Measurements from ENCODE around the gene ASXL2.
"Not testable (repeated sequence)": the region's sequence is repeated elsewhere in the genome, so short reads cannot be mapped to it uniquely, and the experiment has no call there.

The ASXL2 gene

GRCh38 chr2:25912851-25913695 is 34.8 kb upstream of the ASXL2 start:
- Histone ChIP-seq H3K4me3 (ENCODE audit: low read length) (no peak overlapping the region), H3K4me1 (ENCODE audit: control insufficient read depth, insufficient read depth, low read length) (peaks cover 7% of the 10 kb centered on the region), H3K36me3 (ENCODE audit: insufficient read depth, low read length) (no peaks in the 10 kb centered on the region), H3K9ac (ENCODE audit: low read depth, low read length) (no peak overlapping the region), H3K9me3 (replicated peaks; ENCODE audit: low read length) (no peaks in the 10 kb centered on the region), H3K27me3 (ENCODE audit: control insufficient read depth, insufficient read depth, low read length) (no peaks in the 10 kb centered on the region), H3K4me2 (ENCODE audit: low read length) (no peak overlapping the region)

GRCh38 chr2:25909574-25909973 is 31.3 kb upstream of the ASXL2 start:
- H3K36me3 ChIP-seq (ENCODE audit: insufficient read depth, low read length); H3K4me2 ChIP-seq (ENCODE audit: low read length); H3K4me1 ChIP-seq (ENCODE audit: control insufficient read depth, insufficient read depth, low read length); H3K9me3 ChIP-seq (replicated peaks; ENCODE audit: low read length); H3K27me3 ChIP-seq (ENCODE audit: control insufficient read depth, insufficient read depth, low read length); H3K9ac ChIP-seq (ENCODE audit: low read depth, low read length); H3K4me3 ChIP-seq (ENCODE audit: low read length): not testable (repeated sequence)

DNA sequence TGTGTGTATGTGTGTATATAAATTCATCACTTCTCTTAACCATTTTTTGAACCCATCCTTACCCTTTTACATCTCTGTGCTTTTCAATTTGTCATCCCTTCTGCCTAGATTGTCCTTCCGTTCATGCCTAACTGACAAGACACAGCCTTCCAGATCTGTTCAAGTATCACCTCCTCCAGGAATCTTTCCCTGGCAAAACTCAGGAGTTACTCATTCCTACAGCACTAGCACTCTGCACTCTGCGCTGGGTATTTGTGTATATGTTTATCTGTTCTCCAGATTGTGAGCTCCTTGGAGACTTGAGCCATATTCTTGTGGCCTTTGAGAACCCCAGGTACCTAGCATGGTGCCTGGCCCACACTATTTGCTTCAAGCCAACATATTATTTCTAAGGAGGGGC is 26.8 kb upstream of the ASXL2 start:
- Histone ChIP-seq H3K4me3 (ENCODE audit: low read length) (no peak overlapping the region), H3K9me3 (replicated peaks; ENCODE audit: low read length) (no peaks in the 10 kb centered on the region), H3K4me1 (ENCODE audit: control insufficient read depth, insufficient read depth, low read length) (no peaks in the 10 kb centered on the region), H3K4me2 (ENCODE audit: low read length) (no peak overlapping the region), H3K36me3 (ENCODE audit: insufficient read depth, low read length) (no peaks in the 10 kb centered on the region), H3K27me3 (ENCODE audit: control insufficient read depth, insufficient read depth, low read length) (peaks cover 5% of the 10 kb centered on the region), H3K9ac (ENCODE audit: low read depth, low read length) (no peak overlapping the region)

DNA sequence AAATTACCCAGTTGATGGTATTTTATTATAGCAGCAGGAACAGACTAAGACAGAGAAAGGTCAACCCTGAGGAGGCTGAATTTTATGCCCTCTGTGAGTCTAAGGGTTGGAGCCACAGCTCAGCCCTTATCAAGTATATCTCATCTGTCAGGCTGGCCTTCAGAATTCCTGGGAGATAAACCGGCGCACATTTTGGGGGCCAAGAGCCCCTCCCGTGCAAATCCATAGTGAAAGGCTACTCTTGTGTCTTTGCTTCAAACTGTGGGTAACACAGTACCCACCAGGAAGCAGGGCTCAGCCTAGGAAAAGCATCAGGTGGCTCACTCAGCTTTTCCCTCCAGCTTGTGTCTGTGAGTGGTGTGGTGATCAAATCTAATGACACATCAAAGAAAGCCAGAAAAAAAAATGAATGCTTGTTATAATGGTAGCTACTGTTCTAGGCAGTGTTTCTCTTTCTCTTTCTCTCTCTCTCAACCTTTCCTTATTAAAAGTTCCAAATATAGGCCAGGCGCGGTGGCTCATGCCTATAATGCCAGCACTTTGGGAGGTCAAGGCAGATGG is 25.0 kb upstream of the ASXL2 start:
- no peak overlapping the region for H3K4me2 ChIP-seq (ENCODE audit: low read length)

DNA sequence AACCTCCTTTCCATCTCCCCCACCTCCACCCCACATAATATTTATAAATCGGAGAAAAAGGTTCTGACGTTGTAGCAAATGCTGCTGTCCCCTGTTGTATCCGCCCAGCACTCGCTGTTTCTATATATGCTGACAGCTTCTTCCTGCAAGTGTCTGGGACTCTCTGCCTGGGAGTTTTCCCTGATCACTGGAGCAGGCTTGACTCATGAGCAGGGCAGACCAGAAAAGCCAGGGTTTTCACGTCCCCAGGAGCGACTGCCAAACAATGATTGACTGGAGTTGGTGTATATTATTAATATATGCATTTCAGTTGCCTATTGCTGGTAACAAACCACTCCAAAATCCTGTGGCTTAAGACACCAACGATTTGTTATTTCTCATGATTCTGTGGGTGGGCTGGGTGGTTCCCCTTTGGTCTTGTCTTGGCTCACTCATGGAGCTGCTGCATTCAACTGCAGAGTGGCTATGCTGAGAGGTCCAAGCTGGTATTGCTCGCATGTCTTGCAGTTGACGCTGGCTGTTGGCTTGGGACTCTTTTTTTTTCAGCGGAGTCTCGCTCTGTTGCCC is 21.2 kb upstream of the ASXL2 start:
- Histone ChIP-seq H3K27me3 (ENCODE audit: control insufficient read depth, insufficient read depth, low read length) (no peaks in the 10 kb centered on the region), H3K9me3 (replicated peaks; ENCODE audit: low read length) (no peaks in the 10 kb centered on the region), H3K4me3 (ENCODE audit: low read length) (no peak overlapping the region), H3K9ac (ENCODE audit: low read depth, low read length) (no peak overlapping the region), H3K36me3 (ENCODE audit: insufficient read depth, low read length) (no peaks in the 10 kb centered on the region), H3K4me2 (ENCODE audit: low read length) (no peak overlapping the region), H3K4me1 (ENCODE audit: control insufficient read depth, insufficient read depth, low read length) (no peaks in the 10 kb centered on the region)

More for the DNA sequence above, 25.0 kb upstream of the ASXL2 start:
- H3K9ac ChIP-seq (ENCODE audit: low read depth, low read length): no peak overlapping the region
- H3K4me3 ChIP-seq (ENCODE audit: low read length): no peak overlapping the region
- no peaks in the 10 kb centered on the region for H3K9me3 ChIP-seq (replicated peaks; ENCODE audit: low read length)
- H3K27me3 ChIP-seq (ENCODE audit: control insufficient read depth, insufficient read depth, low read length): peaks cover 5% of the 10 kb centered on the region
- no peaks in the 10 kb centered on the region for H3K36me3 ChIP-seq (ENCODE audit: insufficient read depth, low read length)
- H3K4me1 ChIP-seq (ENCODE audit: control insufficient read depth, insufficient read depth, low read length): no peaks in the 10 kb centered on the region

DNA sequence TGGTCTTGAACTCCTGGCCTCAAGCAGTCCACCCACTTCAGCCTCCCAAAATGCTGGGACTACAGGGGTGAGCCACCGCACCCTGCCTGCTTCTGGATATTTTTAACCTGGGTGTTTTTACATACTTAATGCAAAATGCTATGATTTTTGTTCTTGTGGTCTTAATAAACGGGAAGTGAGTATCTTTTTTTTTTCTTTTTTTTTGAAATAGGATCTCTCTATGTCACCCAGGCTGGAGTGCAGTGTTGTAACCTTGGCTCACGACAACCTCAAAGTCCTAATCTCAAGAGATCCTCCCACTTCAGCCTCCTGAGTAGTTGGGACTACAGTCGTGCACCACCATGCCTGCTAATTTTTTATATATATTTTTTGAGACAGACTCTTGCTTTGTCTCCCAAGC is 19.2 kb upstream of the ASXL2 start:
- Histone ChIP-seq H3K4me3 (ENCODE audit: low read length) (no peak overlapping the region), H3K9ac (ENCODE audit: low read depth, low read length) (no peak overlapping the region), H3K27me3 (ENCODE audit: control insufficient read depth, insufficient read depth, low read length) (no peaks in the 10 kb centered on the region), H3K9me3 (replicated peaks; ENCODE audit: low read length) (no peaks in the 10 kb centered on the region), H3K4me2 (ENCODE audit: low read length) (no peak overlapping the region), H3K36me3 (ENCODE audit: insufficient read depth, low read length) (no peaks in the 10 kb centered on the region), H3K4me1 (ENCODE audit: control insufficient read depth, insufficient read depth, low read length) (no peaks in the 10 kb centered on the region)

GRCh38 chr2:25896308-25896707 is 18.0 kb upstream of the ASXL2 start:
- not testable (repeated sequence) for H3K9ac ChIP-seq (ENCODE audit: low read depth, low read length); H3K36me3 ChIP-seq (ENCODE audit: insufficient read depth, low read length); H3K9me3 ChIP-seq (replicated peaks; ENCODE audit: low read length); H3K27me3 ChIP-seq (ENCODE audit: control insufficient read depth, insufficient read depth, low read length); H3K4me3 ChIP-seq (ENCODE audit: low read length); H3K4me2 ChIP-seq (ENCODE audit: low read length); H3K4me1 ChIP-seq (ENCODE audit: control insufficient read depth, insufficient read depth, low read length)

- no peaks in the 10 kb centered on the region for H3K27me3 ChIP-seq (ENCODE audit: control insufficient read depth, insufficient read depth, low read length)
- no peaks in the 10 kb centered on the region for H3K9me3 ChIP-seq (replicated peaks; ENCODE audit: low read length)
- H3K4me1 ChIP-seq (ENCODE audit: control insufficient read depth, insufficient read depth, low read length): no peaks in the 10 kb centered on the region
- H3K36me3 ChIP-seq (ENCODE audit: insufficient read depth, low read length): no peaks in the 10 kb centered on the region
- H3K9ac ChIP-seq (ENCODE audit: low read depth, low read length): no peak overlapping the region
- H3K4me3 ChIP-seq (ENCODE audit: low read length): no peak overlapping the region
- no peak overlapping the region for H3K4me2 ChIP-seq (ENCODE audit: low read length)
Observed at GRCh38 chr2:25895610-25896009, 17.3 kb upstream of the ASXL2 start.

- H3K4me1 ChIP-seq (ENCODE audit: control insufficient read depth, insufficient read depth, low read length): no peaks in the 10 kb centered on the region
- H3K27me3 ChIP-seq (ENCODE audit: control insufficient read depth, insufficient read depth, low read length): no peaks in the 10 kb centered on the region
- H3K9me3 ChIP-seq (replicated peaks; ENCODE audit: low read length): no peaks in the 10 kb centered on the region
- H3K9ac ChIP-seq (ENCODE audit: low read depth, low read length): no peak overlapping the region
- H3K4me3 ChIP-seq (ENCODE audit: low read length): no peak overlapping the region
- no peak overlapping the region for H3K4me2 ChIP-seq (ENCODE audit: low read length)
- no peaks in the 10 kb centered on the region for H3K36me3 ChIP-seq (ENCODE audit: insufficient read depth, low read length)
Observed at GRCh38 chr2:25895018-25895417, 16.7 kb upstream of the ASXL2 start.

GRCh38 chr2:25894135-25894830 is 16.0 kb upstream of the ASXL2 start:
- H3K9ac ChIP-seq (ENCODE audit: low read depth, low read length): no peak overlapping the region
- H3K4me2 ChIP-seq (ENCODE audit: low read length): no peak overlapping the region
- H3K4me1 ChIP-seq (ENCODE audit: control insufficient read depth, insufficient read depth, low read length): no peaks in the 10 kb centered on the region
- no peaks in the 10 kb centered on the region for H3K36me3 ChIP-seq (ENCODE audit: insufficient read depth, low read length)
- no peak overlapping the region for H3K4me3 ChIP-seq (ENCODE audit: low read length)
- H3K27me3 ChIP-seq (ENCODE audit: control insufficient read depth, insufficient read depth, low read length): no peaks in the 10 kb centered on the region
- no peaks in the 10 kb centered on the region for H3K9me3 ChIP-seq (replicated peaks; ENCODE audit: low read length)

DNA sequence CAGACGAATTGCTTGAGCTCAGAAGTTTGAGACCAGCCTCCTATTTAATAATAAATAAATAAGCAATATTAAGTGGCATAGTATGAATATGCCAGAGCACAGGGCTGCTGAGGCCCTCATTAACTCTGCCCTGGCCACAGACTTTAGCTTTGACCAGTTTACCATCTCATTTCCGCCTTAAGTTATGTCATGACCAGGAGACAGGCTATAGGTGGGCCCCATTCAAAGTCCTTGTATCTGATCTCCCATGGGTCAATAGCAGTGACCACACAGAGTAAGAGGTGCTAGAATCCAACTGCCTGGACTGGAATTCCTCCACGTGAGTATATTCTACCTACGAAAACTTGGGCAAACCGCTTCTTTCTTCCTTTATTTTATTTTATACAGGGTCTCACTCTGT is 13.4 kb upstream of the ASXL2 start:
- Histone ChIP-seq H3K9ac (ENCODE audit: low read depth, low read length) (no peak overlapping the region), H3K4me1 (ENCODE audit: control insufficient read depth, insufficient read depth, low read length) (no peaks in the 10 kb centered on the region), H3K4me3 (ENCODE audit: low read length) (no peak overlapping the region), H3K36me3 (ENCODE audit: insufficient read depth, low read length) (no peaks in the 10 kb centered on the region), H3K27me3 (ENCODE audit: control insufficient read depth, insufficient read depth, low read length) (no peaks in the 10 kb centered on the region), H3K4me2 (ENCODE audit: low read length) (no peak overlapping the region), H3K9me3 (replicated peaks; ENCODE audit: low read length) (no peaks in the 10 kb centered on the region)

Data from skeletal muscle satellite cell (primary cell).